Memory B cell (primary cell): ENCODE measurements around the gene ADCY3.
"Not testable (repeated sequence)": the region's sequence is repeated elsewhere in the genome, so short reads cannot be mapped to it uniquely, and the experiment has no call there.

Experiments
- ATAC-seq: fragments of 150-1000 bp; cut with Tn5 transposase; 2 replicates; pipeline ENCODE4 v1.10.0; 2021; ENCODE audit warnings: low read depth, mild to moderate bottlenecking, moderate library complexity
- DNase-seq, 2 donors: peaks; one replicate each; pipeline ENCODE4 v3.0.0; 2022; ENCODE audit warnings: low spot score in 2 of 2
- H3K27ac Mint-ChIP-seq: one replicate; pipeline ENCODE4 v1.8.0; 2022; ENCODE audit warnings: mild to moderate bottlenecking, moderate library complexity, mixed read lengths
- H3K27me3 Mint-ChIP-seq: one replicate; pipeline ENCODE4 v1.8.0; 2022; ENCODE audit warnings: mixed read lengths
- H3K36me3 Mint-ChIP-seq: one replicate; pipeline ENCODE4 v1.8.0; 2022; ENCODE audit warnings: mild to moderate bottlenecking, mixed read lengths
- H3K4me1 Mint-ChIP-seq: one replicate; pipeline ENCODE4 v1.8.0; 2022; ENCODE audit warnings: mixed read lengths
- H3K4me3 Mint-ChIP-seq: one replicate; pipeline ENCODE4 v1.8.0; 2022; ENCODE audit warnings: mild to moderate bottlenecking, moderate library complexity, mixed read lengths
- H3K9me3 Mint-ChIP-seq: one replicate; pipeline ENCODE4 v1.8.0; 2022; ENCODE audit warnings: mixed read lengths

Gene ADCY3

GRCh38 chr2:24836206-24836605 lies 83.8 kb downstream of the ADCY3 start:
- H3K27ac Mint-ChIP-seq = no peak overlapping the region
- no peaks in the 10 kb centered on the region for H3K9me3 Mint-ChIP-seq
- no peak for DNase-seq
- H3K4me3 Mint-ChIP-seq = no peak overlapping the region
- peaks cover 27% of the 10 kb centered on the region for H3K36me3 Mint-ChIP-seq
- no peaks in the 10 kb centered on the region for H3K4me1 Mint-ChIP-seq
- ATAC-seq = no peak
- H3K27me3 Mint-ChIP-seq = no peaks in the 10 kb centered on the region

GRCh38 chr2:24835411-24835810 lies 84.6 kb downstream of the ADCY3 start:
- H3K27me3 Mint-ChIP-seq, H3K4me3 Mint-ChIP-seq, H3K9me3 Mint-ChIP-seq, DNase-seq, ATAC-seq, H3K4me1 Mint-ChIP-seq: not testable (repeated sequence)
- peak overlapping the region; percentile 36 for H3K27ac Mint-ChIP-seq
- peaks cover 24% of the 10 kb centered on the region for H3K36me3 Mint-ChIP-seq

DNA sequence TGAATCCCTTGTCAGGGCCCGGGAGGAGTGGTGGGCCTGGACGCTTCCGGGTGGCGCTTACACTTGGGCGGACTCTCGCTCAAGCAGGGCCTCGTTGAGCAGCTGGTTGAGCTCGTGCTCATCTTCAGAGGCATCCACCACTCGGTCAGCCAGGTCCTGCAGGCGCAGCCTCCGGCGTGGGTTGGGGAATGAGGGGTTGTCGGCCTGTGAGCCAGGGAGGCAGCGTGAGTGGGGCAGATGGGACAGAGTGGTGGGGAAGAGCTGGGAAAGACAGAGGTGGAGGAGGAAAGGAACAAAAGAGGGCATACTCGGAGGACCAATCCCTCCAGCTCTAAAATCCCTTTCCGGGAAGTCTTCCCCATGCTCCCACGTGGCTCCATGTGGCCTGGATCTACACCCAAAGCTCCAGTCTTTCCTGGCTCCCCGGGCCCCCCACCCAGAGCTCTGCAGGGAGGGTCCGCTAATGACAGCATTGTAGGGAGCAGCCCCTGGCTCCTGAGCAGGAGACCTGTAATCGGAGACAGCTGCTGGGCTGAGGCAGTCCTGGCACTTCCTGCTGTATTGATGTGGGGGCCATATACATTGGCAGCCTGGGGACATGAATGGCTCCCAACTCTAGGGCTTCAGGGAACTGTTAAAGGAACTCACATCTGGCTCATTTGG lies 85.2 kb downstream of the ADCY3 start:
- H3K4me1 Mint-ChIP-seq = no peaks in the 10 kb centered on the region
- no peak overlapping the region for H3K4me3 Mint-ChIP-seq
- H3K9me3 Mint-ChIP-seq = no peaks in the 10 kb centered on the region
- H3K27me3 Mint-ChIP-seq = no peaks in the 10 kb centered on the region
- peak overlapping the region; percentile 36 for H3K27ac Mint-ChIP-seq
- peaks cover 24% of the 10 kb centered on the region for H3K36me3 Mint-ChIP-seq
- ATAC-seq (no peak), DNase-seq (no peak)

- Mint-ChIP-seq H3K4me1 (no peaks in the 10 kb centered on the region), H3K4me3 (no peak overlapping the region), H3K9me3 (no peaks in the 10 kb centered on the region), H3K27ac (peak overlapping the region; percentile 36), H3K36me3 (peaks cover 21% of the 10 kb centered on the region), H3K27me3 (no peaks in the 10 kb centered on the region)
- ATAC-seq = no peak
- DNase-seq = no peak
These were observed 86.0 kb downstream of the ADCY3 start for GRCh38 chr2:24833821-24834732.

DNA sequence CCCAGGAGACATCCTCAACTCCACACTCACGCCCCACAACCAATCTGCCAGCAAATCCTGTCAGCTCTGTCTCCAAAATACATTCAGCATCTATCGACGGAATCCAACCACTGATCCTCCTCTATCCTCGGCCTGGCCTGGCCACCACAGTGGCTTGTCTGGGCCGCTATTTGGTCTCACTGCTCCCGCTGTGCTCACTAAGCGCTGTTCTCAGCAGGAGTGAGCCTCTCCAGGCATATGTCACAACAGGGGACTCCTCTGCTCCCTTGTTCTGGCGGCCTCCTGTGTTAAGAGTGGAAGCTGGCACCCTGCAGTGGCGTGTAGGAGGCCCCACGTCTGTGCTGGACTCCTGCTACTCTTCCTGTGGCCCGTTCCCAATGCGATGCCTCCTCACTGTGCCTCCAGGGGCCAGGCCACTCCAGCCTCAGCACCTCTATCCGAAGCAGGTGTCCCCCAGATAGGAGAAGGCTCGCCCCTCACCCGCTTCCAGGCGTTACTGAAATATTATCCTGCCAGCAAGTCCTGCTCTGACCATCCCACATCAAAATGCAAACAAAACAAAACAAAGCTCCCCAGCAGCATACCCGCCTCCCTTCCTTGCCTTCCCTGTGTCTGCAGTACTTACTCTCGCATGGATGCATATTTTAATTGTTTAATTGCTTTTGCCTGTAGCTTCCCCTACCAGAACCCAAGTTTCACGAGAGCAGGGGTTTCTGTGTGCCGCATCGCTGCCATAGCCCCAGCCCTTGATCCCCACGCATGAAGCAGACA lies 86.9 kb downstream of the ADCY3 start:
- no peak overlapping the region for H3K27ac Mint-ChIP-seq

DNA sequence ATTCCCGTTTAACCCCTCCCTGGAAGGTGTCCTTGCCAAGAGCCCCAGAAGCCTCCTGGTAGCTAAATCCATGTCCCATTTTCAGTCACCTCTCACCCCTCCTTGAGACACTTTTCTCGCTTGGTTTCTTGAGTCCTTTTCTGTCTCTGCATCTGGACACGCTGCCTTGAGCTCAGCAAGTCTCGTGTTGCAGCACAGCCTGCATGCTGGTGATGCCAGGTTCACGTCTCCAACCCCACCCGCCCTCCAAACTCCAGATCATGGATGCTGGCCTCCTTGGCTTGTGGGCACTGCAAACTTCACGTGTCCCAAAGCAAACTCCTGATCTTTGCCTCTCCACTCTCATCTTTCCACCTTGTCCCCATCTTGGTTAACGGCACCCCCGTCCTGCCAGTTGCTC lies 87.5 kb downstream of the ADCY3 start:
- Mint-ChIP-seq H3K27me3 (no peaks in the 10 kb centered on the region), H3K4me1 (peaks cover 3% of the 10 kb centered on the region), H3K27ac (no peak overlapping the region), H3K36me3 (peaks cover 16% of the 10 kb centered on the region), H3K9me3 (no peaks in the 10 kb centered on the region), H3K4me3 (no peak overlapping the region)
- no peak for DNase-seq
- ATAC-seq = no peak

More for the DNA sequence above, 86.9 kb downstream of the ADCY3 start:
- DNase-seq (no peak), ATAC-seq (no peak)
- Mint-ChIP-seq H3K27me3 (no peaks in the 10 kb centered on the region), H3K4me3 (no peak overlapping the region), H3K9me3 (no peaks in the 10 kb centered on the region), H3K36me3 (peaks cover 18% of the 10 kb centered on the region), H3K4me1 (no peaks in the 10 kb centered on the region)

DNA sequence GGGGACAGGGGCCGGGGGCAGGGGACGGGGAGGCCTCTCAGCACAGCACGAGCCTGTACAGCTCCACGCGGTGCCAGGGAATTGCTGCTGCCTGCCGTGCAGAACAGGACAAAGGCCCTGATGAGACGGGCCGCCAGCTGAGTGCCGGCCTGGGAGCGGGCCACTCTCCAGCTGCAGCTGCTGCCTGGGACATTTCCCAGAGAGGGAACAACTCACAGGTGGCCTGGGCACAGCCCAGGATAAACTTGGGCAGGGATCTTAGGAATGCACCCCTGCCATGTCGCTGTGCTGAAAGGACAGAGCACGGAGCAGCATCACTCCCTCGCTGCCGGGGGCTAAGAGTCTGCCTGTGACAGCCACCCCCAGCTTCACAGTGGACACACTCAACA lies 88.0 kb downstream of the ADCY3 start:
- H3K27me3 Mint-ChIP-seq = no peaks in the 10 kb centered on the region
- peaks cover 5% of the 10 kb centered on the region for H3K4me1 Mint-ChIP-seq
- no peak overlapping the region for H3K27ac Mint-ChIP-seq
- no peak overlapping the region for H3K4me3 Mint-ChIP-seq
- H3K9me3 Mint-ChIP-seq = no peaks in the 10 kb centered on the region
- ATAC-seq (no peak), DNase-seq (no peak)
- peaks cover 16% of the 10 kb centered on the region for H3K36me3 Mint-ChIP-seq

GRCh38 chr2:24831221-24832072 lies 88.6 kb downstream of the ADCY3 start:
- DNase-seq (no peak), ATAC-seq (no peak)
- Mint-ChIP-seq H3K27me3 (no peaks in the 10 kb centered on the region), H3K4me1 (peaks cover 6% of the 10 kb centered on the region), H3K4me3 (no peak overlapping the region), H3K36me3 (peaks cover 14% of the 10 kb centered on the region), H3K9me3 (no peaks in the 10 kb centered on the region), H3K27ac (no peak overlapping the region)

DNA sequence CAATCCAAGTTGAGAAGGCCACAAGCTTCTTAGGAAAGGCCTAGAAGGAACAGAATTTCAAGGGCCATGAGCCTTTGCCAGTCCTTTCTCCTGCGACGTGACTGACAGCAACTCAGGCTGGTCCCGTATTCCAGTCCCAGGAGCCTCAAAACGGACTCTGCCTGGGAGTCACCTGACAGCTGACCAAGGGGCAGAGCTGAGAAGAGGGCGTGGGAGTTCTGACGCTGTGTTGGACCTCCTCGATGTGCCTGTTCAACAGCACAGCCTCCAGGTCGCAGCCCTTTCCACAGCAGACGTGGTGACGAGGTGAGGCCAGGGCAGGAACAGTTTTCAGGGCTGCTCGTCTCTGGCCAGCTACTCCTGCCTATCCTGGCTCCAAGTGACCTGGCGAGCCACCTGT lies 89.3 kb downstream of the ADCY3 start:
- H3K36me3 Mint-ChIP-seq = peaks cover 10% of the 10 kb centered on the region
- no peak for DNase-seq
- H3K27ac Mint-ChIP-seq = no peak overlapping the region
- no peaks in the 10 kb centered on the region for H3K27me3 Mint-ChIP-seq
- peaks cover 9% of the 10 kb centered on the region for H3K4me1 Mint-ChIP-seq
- H3K4me3 Mint-ChIP-seq = no peak overlapping the region
- ATAC-seq = no peak
- no peaks in the 10 kb centered on the region for H3K9me3 Mint-ChIP-seq

GRCh38 chr2:24830351-24830750 lies 89.7 kb downstream of the ADCY3 start:
- H3K36me3 Mint-ChIP-seq = peaks cover 10% of the 10 kb centered on the region
- H3K27me3 Mint-ChIP-seq = no peaks in the 10 kb centered on the region
- H3K9me3 Mint-ChIP-seq = no peaks in the 10 kb centered on the region
- peaks cover 9% of the 10 kb centered on the region for H3K4me1 Mint-ChIP-seq
- H3K4me3 Mint-ChIP-seq = no peak overlapping the region
- ATAC-seq (no peak), DNase-seq (no peak)
- H3K27ac Mint-ChIP-seq = no peak overlapping the region

DNA sequence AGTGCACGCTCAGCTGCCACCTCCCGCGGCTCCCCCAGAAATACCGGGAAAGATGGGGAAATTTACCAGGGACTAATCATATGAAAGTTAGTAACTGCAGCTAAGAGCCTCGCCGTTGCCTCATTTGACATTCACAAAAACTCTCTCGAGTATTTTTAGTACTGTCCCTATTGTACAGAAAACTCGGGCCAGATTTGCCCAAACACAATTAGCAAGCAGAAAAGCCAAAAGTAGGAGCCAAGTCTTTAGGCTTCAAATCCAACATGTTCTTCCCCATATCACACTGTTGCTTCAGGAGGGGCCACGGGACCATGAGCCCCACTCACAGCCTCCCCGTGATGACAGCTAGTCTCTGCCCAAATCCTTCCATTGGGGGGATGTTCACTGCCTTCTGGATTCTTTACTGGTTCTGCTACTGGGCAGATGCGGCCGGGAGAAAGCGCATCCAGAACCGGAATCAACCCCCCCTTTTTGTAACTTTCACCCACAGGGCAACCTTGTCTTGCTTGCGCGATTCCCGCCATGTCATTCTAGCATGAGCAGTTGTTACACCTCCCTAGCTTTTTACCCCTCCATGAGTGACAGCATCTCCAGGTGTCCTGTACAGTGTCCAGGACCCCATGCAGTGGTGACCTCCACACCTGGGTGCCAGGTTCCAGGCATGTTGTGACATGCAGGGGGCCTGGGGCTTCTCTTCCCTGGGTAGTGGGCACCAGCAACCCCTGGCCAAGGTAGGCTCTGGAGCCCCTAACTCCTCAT lies 91.6 kb downstream of the ADCY3 start:
- Mint-ChIP-seq H3K27me3 (no peaks in the 10 kb centered on the region), H3K4me1 (peaks cover 9% of the 10 kb centered on the region), H3K27ac (peak overlapping the region; percentile 15), H3K36me3 (peaks cover 4% of the 10 kb centered on the region), H3K4me3 (no peak overlapping the region), H3K9me3 (no peaks in the 10 kb centered on the region)
- DNase-seq (no peak), ATAC-seq (no peak)

GRCh38 chr2:24827321-24828237 lies 92.5 kb downstream of the ADCY3 start:
- Mint-ChIP-seq H3K27ac (peak overlapping the region; percentile 15), H3K4me3 (no peak overlapping the region), H3K9me3 (no peaks in the 10 kb centered on the region), H3K4me1 (peaks cover 9% of the 10 kb centered on the region), H3K36me3 (peaks cover 8% of the 10 kb centered on the region), H3K27me3 (no peaks in the 10 kb centered on the region)
- ATAC-seq = peak; percentile 92
- DNase-seq = peak; percentile 73
